Activated CD8-positive, alpha-beta memory T cell treated with anti-CD3 and anti-CD28 coated beads, Interleukin-2, amount 50 U/mL, for 24 hours (primary cell): ENCODE data around the gene RAD52.
"Not testable (repeated sequence)": the region's sequence is repeated elsewhere in the genome, so short reads cannot be mapped to it uniquely, and the experiment has no call there.

ENCODE experiments used
- DNase-seq: peaks from one replicate; pipeline ENCODE4 v3.0.0-alpha.2; 2020; ENCODE audit errors: extremely low read depth

RAD52 gene

GRCh38 chr12:967641-968040 lies 18.1 kb upstream of the RAD52 start:
- DNase-seq = no peak

DNA sequence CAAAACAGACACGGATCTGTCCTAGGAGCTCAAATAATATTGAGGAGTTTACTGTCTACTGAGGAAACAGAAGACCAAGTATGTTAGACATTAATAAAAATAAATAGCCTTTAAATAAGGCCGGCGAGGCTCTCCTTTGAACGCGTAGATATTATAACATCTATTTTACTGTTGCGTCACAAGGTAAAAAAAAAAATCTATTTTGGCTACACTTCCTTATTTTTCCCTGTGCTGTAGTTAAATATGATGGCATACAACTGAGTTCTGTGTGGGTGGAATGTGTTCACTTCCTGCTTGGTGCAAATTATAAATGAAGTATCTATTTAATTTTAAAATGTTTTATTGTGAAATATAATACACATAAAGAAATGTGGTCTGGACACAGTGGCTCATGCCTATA lies 17.2 kb upstream of the RAD52 start:
- DNase-seq = no peak

GRCh38 chr12:958588-959123 lies 9.2 kb upstream of the RAD52 start:
- no peak for DNase-seq

- no peak for DNase-seq
These were observed 6.4 kb upstream of the RAD52 start for GRCh38 chr12:955939-956338.

- DNase-seq = no peak
These were observed 5.2 kb upstream of the RAD52 start for GRCh38 chr12:954741-955140.

- no peak for DNase-seq
These were observed 4.3 kb upstream of the RAD52 start for GRCh38 chr12:953776-954175.

DNA sequence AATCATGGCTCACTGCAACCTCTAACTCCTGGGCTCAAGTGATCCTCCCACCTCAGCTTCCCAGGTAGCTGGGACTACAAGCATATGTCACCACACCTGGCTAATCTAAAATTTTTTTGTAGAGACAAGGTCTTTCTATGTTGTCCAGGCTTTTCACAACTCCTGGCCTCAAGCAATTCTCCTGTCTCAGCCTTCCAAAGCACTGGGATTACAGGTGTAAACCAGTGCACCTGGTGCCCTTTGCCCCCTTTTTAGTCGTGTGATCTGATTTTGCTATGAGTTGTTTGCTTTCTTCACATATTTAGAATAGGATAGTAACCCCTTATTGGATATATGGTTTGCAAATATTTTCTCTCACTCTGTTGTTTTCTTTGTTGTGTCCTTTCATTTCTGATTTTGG lies 1.7 kb upstream of the RAD52 start:
- DNase-seq = no peak

DNA sequence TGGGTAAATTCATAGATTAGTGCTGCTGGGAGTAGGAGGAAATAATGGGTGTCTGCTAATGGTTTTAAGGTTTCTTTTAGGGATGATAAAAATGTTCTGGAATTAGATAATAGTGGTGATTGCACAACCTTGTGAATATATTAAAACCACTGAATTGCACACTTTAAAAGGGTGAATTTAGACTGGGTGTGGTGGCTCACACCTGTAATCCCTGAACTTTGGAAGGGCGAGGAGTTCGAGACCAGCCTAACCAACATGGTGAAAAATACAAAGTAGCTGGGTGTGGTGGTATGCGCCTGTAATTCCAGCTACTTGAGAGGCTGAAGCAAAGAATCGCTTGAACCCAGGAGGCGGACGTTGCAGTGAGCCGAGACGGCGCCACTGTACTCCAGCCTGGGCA lies 1.3 kb downstream of the RAD52 start:
- DNase-seq = no peak

GRCh38 chr12:946631-947030 lies 2.9 kb downstream of the RAD52 start:
- no peak for DNase-seq

DNA sequence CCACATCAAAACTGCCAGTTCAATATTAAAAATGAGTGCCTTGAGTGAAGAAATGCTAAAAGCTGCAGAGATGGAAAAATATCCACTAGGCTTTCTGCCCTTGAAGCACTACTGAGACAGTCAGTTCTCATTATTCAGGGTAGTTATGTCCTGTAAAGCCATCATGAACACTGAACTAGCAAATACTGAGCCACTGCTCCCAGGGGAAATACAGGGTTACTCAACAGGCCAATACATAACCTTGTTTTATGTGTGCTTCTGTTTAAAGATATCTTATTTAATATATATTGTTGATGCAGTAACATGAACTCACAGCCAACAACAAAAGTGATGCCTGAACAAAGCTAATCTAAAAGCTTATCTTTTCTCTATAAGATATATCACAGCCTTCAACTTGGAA lies 3.3 kb downstream of the RAD52 start:
- DNase-seq = no peak

GRCh38 chr12:944211-944610 lies 5.3 kb downstream of the RAD52 start:
- DNase-seq = no peak

- no peak for DNase-seq
These were observed 6.4 kb downstream of the RAD52 start for GRCh38 chr12:943051-943450.

GRCh38 chr12:938810-939209 lies 10.7 kb downstream of the RAD52 start:
- no peak for DNase-seq

- no peak for DNase-seq
These were observed 12.8 kb downstream of the RAD52 start for GRCh38 chr12:936377-937345.

DNA sequence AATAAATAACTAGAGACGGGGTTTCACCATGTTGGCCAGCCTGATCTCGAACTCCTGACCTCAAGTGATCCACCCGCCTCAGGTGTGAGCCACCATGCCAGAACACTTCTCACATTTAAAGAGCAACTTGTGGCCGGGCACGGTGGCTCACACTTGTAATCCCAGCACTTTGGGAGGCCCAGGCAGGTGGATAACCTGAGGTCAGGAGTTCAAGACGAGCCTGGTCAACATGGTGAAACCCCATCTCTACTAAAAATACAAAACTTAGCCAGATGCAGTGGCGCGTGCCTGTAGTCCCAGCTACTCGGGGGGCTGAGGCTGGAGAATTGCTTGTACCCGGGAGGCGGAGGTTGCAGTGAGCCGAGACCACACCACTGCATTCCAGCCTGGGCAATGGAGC lies 13.6 kb downstream of the RAD52 start:
- DNase-seq = not testable (repeated sequence)

GRCh38 chr12:931591-931990 lies 17.9 kb downstream of the RAD52 start:
- no peak for DNase-seq

DNA sequence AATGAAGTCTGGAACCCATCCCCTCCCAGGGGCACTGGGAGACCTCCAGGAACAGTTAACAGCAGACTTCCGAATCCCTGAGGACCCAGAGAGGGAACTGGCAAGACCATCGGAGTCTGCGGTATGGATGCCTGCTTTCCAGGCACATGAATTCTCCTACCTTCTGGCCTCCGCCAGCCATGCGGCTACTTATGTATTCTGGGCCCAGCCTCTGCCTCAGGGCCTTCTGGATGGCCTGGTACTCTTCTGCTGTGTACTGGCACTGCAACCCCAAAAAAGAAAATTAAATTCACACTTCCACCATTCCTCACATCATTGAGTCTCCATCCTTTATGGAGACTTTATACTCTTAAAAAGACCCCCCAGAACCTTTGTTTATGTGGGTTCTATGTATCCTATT lies 18.4 kb downstream of the RAD52 start:
- no peak for DNase-seq

DNA sequence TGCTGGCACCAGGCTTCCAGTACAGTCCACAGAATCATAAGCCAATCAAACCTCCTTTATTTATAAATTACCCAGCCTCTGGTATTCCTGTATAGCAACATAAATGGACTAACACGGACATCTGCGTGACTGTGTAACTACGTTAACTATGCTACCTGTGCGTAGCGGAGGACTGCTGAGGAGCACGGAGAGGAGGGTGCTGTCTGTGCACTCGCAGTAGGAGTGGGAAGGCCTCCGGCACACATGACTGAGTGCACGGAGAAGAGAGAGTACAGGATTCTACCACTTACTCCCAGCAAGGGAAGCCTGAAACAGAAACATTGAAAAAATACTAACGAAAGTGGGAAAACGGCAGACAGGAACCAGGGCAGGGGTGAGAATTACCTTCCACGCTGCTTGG lies 22.9 kb downstream of the RAD52 start:
- DNase-seq = no peak

DNA sequence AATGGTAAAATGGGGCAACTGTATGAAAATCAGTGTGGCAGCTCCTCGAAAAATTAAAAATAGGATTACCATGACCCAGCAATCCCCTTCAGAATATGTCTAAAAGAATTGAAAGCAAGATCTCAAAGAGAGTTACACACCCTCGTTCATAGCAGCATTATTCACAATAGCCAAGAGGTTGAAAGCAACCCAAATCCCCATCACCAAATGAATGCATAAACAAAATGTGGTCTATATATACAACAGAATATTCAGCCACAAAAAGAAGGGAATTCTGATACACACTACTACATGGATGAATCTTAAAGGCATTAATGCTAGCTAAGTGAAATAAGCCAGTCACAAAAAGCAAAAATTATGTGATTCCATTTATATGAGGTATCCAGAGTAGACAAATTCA lies 27.2 kb downstream of the RAD52 start:
- DNase-seq = no peak

- DNase-seq = no peak
These were observed 28.8 kb downstream of the RAD52 start for GRCh38 chr12:920676-921075.

DNA sequence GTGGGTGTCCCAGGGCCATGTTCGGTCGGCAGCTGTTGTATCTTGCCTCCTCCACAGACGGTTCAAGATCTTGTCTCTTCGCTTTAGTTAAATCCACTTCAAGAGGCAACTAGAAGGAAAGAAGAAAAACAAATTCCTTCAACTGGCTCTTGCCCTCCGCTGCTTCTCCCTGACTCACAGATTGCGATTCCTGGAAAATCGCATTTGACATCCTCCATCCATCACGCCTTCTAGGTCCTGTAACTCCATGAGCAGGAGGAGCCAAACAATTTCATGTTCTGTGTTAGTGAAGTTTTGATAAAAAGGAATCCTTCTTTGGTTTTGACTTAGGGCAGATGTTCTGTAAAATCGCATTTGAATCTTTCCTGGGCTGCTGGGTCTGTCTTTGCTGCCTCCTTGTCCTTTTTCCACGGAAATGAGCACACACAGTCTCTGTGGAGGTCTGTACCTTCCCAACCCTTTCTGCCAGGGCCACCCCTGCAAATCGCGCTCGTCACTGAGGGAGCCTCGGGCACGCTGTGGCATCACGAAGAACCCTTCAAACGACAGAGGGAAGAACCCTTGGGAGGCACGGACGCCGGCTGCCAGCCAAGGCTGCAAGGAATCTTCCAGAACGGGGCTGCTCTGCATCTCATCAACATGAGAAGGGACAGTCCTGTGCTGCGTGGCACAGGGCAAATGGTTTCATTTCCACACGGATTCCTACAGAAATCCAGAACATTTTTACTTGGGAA lies 32.6 kb downstream of the RAD52 start:
- DNase-seq = no peak

GRCh38 chr12:916240-916639 lies 33.3 kb downstream of the RAD52 start:
- no peak for DNase-seq

- no peak for DNase-seq
These were observed 34.4 kb downstream of the RAD52 start for GRCh38 chr12:915090-915489.
